C4-2B (cell line): ENCODE data around the gene NLRP1.

Source experiments
- H3K27ac ChIP-seq: fragments of 450-650 bp; 2 replicates; pipeline ENCODE4 v1.5.1; 2017
- CTCF ChIP-seq: fragments of 450-650 bp; conservative IDR thresholded peaks from 2 replicates; pipeline ENCODE4 v1.5.1; 2017; ENCODE audit warnings: mild to moderate bottlenecking
- ZFX ChIP-seq: fragments of 450-650 bp; IDR thresholded peaks from 2 replicates; pipeline ENCODE4 v1.6.1; 2017

NLRP1 gene

GRCh38 chr17:5584383-5585286 lies at the start of gene NLRP1:
NLRP1 (minus strand) TSS chr17:5584509; CDS start chr17:5583957, 552 bp downstream.
- TF ChIP-seq CTCF (no peak), ZFX (no peak)

GRCh38 chr17:5631958-5632590 lies 47.8 kb upstream of the NLRP1 start:
- no peak overlapping the region for H3K27ac ChIP-seq
- TF ChIP-seq CTCF (no peak), ZFX (no peak)

More at GRCh38 chr17:5584383-5585286, at the start of gene NLRP1:
- no peak within 1 kb of the TSS for H3K27ac ChIP-seq

- TF ChIP-seq ZFX (no peak), CTCF (no peak)
- H3K27ac ChIP-seq = no peak overlapping the region
These were observed 46.1 kb upstream of the NLRP1 start for GRCh38 chr17:5630434-5630833.

GRCh38 chr17:5629128-5629527 lies 44.8 kb upstream of the NLRP1 start:
- TF ChIP-seq CTCF = no peak
- no peak for TF ChIP-seq ZFX
- no peak overlapping the region for H3K27ac ChIP-seq

GRCh38 chr17:5628262-5628661 lies 44.0 kb upstream of the NLRP1 start:
- H3K27ac ChIP-seq = no peak overlapping the region
- TF ChIP-seq ZFX (no peak), CTCF (no peak)

- TF ChIP-seq CTCF = no peak
- no peak for TF ChIP-seq ZFX
- no peak overlapping the region for H3K27ac ChIP-seq
These were observed 39.9 kb upstream of the NLRP1 start for GRCh38 chr17:5624211-5624610.

- no peak overlapping the region for H3K27ac ChIP-seq
- TF ChIP-seq ZFX (no peak), CTCF (no peak)
These were observed 37.4 kb upstream of the NLRP1 start for GRCh38 chr17:5621729-5622128.
